GM19328 (cell line): ENCODE results near the gene PLA2G4A.

Experiments used
- ATAC-seq: cut with Tn5 transposase; IDR thresholded peaks from one replicate; pipeline ENCODE4 v1.9.1; 2021; ENCODE audit warnings: mild to moderate bottlenecking, moderate library complexity; ENCODE audit not compliant: unreplicated experiment

The PLA2G4A gene

GRCh38 chr1:187010571-187011309 lies 182.0 kb downstream of the PLA2G4A start:
- ATAC-seq: no peak

- no peak for ATAC-seq
These were observed 184.9 kb downstream of the PLA2G4A start for GRCh38 chr1:187013582-187014200.

- no peak for ATAC-seq
These were observed 189.5 kb downstream of the PLA2G4A start for GRCh38 chr1:187018291-187018690.

- ATAC-seq: no peak
These were observed 198.5 kb downstream of the PLA2G4A start for GRCh38 chr1:187027253-187027652.

GRCh38 chr1:187032316-187032981 lies 203.7 kb downstream of the PLA2G4A start:
- no peak for ATAC-seq

- ATAC-seq: no peak
These were observed 204.4 kb downstream of the PLA2G4A start for GRCh38 chr1:187032982-187033692.

GRCh38 chr1:187033693-187034390 lies 205.1 kb downstream of the PLA2G4A start:
- ATAC-seq: no peak

- ATAC-seq: no peak
These were observed 205.8 kb downstream of the PLA2G4A start for GRCh38 chr1:187034501-187034900.

- ATAC-seq: no peak
These were observed 209.3 kb downstream of the PLA2G4A start for GRCh38 chr1:187037973-187038553.
